Erythroblast (primary cell): ENCODE measurements around the gene HSH2D.
A peak's percentile ranks its signal among the peaks of the same experiment; 100 is the strongest.

Experiments used
- DNase-seq, 2 experiments: peaks; one replicate each; lab custom pipeline; 2025; lab: John Stamatoyannopoulos, UW
- GATA1 ChIP-seq: IDR thresholded peaks from 2 replicates; pipeline ENCODE4 v1.6.1; 2011; ENCODE audit warnings: low read depth, mild to moderate bottlenecking, control low read depth, low read length, moderate library complexity
- POLR2A ChIP-seq: IDR thresholded peaks from 2 replicates; pipeline ENCODE4 v1.6.1; 2011; ENCODE audit warnings: mild to moderate bottlenecking, low read length

Gene HSH2D

DNA sequence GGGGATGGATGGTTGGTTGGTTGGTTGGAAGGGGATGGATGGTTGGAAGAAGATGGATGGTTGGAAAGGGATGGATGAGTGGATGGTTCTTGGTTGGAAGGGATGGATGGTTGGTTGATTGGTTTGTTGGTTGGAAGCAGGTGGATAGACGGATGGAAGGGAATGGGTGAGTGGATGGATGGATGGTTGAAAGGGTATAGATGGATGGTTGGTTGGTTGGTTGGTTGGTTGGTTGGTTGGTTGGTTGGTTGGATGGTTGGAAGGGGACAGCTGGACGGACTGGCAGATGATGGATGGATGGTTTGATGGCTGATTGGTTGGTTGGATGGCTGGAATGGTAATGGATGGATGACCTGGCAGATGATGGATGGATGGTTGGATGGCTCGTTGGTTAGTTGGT, 11.8 kb upstream of the HSH2D start:
- TF ChIP-seq GATA1 (no peak), POLR2A (no peak)

DNA sequence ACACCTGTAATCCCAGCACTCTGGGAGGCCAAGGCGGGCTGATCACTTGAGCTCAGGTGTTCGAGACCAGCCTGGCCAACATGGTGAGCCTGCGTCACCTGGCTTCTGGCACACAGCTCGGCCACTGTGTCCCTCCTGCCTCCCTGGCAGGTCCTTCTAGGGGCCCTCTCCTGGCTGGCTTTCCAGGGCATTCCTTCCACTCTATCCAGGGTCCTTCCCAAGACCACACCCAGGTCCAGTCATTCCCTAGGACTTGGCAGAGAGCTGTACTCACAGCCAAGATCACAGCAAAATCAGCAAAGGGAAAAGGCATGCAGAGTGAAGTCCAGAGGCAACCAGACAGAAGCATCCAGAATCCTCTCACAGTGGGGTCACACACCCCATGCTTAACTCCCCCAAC, 9.7 kb upstream of the HSH2D start:
- DNase-seq: no peak
- TF ChIP-seq GATA1 (no peak), POLR2A (no peak)

More for the DNA sequence above, 11.8 kb upstream of the HSH2D start:
- DNase-seq: no peak

DNA sequence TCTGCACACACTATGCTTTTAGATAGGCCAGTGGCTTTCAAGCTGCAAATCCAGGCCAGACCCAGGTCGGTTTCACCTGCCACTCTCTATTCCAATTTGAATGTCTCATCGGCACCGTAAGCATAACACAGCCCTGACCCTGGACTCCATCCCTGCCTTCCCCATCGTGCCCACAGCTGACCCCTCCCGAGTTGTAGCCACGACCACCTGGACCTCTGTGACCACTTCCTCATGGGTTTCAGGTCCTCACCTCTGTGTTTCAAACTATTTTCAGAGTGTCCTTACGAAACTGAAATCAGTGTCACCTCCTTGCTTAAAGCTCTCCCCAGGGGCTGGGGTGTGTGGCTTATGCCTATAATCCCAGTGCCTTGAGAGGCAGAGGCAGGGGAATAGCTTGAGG, 9.0 kb upstream of the HSH2D start:
- TF ChIP-seq POLR2A (no peak), GATA1 (no peak)
- no peak for DNase-seq

DNA sequence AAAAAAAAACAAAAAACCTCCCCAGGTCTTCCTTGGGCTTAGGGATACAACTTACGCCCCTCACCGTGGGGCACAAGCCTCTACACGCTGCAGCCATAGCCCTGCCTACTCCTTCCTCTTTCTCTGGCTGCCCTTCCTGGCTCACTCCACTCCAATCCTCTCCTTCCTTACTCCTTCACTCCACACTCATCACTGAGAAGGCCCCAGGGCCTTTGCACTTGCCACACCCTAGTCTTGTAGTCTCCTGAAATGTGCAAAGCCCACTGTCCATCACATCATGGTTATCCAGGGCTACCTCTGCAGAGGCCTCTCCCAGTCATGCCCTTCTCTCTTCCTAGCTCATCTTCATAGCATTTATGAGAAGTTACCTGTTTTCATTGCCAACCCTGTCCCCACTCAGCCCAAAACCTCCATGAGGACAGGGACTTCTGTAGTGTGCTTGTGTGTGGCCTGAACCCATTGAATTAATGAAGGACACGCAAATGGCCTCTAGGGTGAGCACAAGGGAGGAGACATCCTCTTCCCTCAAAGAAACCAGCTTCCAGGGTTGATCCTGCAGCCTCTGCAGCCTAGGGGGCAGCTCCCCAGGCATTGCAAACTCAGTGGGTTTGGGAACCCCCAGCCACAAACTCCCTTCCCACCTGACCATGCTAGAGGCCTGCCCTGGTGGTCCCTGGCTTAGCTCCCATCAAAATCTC, 7.9 kb upstream of the HSH2D start:
- TF ChIP-seq POLR2A: no peak
- no peak for TF ChIP-seq GATA1
- no peak for DNase-seq

DNA sequence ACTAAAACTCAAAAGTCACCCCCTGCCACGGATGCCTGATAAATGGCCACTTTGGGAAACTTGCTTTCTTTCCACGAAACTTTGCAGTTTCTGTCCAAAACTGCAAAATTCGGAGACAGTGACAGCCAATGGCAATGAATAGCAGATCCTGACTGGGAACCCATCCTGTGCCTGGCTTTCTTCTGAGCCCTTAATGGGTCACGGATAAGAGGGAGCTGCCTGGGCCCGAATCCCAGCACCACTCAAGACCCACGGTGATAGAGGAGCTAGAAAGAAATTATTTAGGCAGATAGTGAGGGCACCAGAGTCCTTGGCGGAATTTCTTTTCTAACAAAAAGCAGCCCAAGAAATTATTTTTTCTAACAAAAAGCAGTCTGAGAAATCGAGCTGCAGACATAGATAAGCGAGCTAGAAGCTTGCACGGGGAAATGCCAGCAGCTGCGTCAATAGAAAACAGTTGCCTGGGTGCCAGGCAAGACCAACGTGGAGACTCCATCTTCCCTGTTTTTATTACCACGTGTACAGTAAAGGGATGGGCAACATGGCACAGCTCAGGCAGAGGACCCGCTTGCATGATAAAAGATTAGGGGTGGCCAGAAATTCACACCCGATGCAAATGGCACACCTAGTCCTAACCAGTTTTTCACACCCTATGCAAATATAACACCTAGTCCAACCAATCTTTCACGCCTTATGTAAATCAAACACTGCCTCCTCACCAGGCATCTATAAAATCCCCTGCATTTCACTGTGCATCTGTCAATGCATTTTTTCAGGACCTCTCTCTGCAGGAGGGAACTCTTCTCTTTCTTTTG, 7.1 kb upstream of the HSH2D start:
- DNase-seq: no peak
- TF ChIP-seq POLR2A: no peak
- no peak for TF ChIP-seq GATA1

DNA sequence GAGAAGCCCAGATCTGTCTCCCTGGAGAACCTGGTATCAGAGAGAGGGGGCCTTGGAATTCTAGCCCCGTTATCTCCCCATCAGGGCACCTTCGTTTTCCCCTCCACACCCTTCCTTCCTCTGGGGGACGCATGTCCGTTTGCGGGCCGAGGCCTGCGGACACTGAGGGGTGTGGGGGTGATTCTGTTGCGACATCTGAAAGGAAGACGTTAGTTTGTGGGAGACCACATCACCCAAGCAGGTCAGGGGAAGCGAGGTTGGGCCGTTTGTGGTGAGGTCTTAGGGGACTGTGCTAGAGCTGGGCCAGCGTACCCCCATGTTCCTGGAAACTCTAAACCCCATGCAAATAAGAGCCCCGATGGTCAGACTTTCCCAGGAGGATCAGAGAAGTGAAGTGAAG, 3.7 kb upstream of the HSH2D start:
- TF ChIP-seq POLR2A (no peak), GATA1 (no peak)
- DNase-seq: no peak

DNA sequence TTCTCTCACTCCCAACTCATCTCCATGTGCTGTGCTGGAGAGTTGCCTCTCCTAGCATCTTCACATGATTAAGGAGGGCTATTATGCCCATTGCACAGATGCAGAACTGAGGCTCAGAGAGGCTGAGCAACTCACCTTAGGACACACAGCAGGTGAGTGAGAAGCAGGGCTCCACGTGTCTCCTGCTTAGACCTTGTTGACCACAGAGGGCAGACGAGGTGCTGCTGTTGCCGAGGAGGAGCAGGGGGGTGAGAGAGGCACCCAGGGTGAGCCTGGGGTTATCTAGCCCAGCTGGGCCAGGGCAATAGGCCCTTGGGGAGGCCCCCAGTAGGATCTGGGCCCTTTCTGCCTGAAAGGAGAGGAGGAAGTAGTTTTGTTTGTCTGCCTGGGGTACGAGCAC, 2.4 kb upstream of the HSH2D start:
- TF ChIP-seq GATA1 (no peak), POLR2A (no peak)
- DNase-seq: peak; percentile 16 to 58

DNA sequence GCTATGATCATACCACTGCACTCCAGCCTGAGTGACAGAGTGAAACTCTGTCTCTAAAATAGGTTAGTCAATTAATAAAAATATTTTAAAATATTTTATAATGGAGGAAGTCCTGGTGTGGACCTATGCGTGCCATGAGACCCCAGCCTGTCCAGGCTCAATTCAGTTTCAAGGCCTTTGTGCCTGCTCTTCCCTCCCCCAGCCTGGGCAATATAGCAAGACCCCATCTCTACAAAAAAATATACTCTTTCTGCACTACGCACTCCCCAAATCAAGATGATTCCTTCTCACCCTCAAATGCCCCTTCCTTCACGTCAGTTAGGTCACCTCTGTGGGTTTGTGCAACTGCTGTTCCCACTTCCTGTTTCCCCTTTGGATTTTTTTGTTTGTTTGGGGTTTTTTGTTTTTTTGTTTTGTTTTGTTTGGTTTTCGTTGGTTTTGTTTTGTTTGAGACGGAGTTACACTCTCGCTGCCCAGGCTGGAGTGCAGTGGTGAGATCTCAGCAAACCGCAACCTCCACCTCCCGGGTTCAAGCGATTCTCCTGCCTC, 1.4 kb upstream of the HSH2D start:
- TF ChIP-seq GATA1 (no peak), POLR2A (no peak)
- no peak for DNase-seq

DNA sequence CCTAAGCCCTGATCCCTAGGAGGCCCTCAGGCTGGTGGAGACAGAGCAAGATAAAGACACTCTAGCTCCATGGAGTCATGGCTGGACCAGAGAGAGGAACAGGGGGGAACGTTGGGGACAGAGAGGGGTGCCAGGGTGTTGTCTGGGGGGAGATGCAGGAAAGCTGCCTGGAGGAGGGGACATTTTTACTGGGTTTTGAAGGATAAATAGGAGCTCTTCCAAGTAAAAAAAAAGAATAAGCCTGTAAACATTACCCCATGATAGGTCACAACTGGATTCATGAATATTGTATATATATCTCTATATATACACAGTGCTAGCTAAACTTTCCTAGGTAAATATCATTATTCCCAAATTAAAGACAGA, 714 bp downstream of the HSH2D start:
- no peak for DNase-seq
- TF ChIP-seq GATA1: no peak
- no peak for TF ChIP-seq POLR2A

DNA sequence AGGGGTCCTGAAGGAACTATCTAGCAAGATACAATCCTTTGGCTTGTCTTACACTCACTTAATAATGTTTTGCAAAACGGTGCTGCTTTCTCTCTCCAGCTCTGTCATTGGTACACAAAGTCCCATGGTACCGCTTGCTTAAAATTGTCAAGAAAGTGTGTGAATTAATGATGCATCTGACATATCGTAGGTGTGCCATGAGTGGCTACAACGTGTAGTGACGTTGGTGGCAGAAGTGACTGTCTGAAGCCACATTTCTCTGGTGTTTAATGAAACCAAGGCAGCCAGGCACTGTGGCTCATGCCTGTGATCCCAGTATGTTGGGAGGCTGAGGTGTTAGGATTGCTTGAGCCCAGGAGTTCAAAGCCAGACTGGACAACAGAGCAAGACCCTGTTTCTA, 2.6 kb downstream of the HSH2D start:
- DNase-seq: no peak
- TF ChIP-seq GATA1: no peak
- no peak for TF ChIP-seq POLR2A

DNA sequence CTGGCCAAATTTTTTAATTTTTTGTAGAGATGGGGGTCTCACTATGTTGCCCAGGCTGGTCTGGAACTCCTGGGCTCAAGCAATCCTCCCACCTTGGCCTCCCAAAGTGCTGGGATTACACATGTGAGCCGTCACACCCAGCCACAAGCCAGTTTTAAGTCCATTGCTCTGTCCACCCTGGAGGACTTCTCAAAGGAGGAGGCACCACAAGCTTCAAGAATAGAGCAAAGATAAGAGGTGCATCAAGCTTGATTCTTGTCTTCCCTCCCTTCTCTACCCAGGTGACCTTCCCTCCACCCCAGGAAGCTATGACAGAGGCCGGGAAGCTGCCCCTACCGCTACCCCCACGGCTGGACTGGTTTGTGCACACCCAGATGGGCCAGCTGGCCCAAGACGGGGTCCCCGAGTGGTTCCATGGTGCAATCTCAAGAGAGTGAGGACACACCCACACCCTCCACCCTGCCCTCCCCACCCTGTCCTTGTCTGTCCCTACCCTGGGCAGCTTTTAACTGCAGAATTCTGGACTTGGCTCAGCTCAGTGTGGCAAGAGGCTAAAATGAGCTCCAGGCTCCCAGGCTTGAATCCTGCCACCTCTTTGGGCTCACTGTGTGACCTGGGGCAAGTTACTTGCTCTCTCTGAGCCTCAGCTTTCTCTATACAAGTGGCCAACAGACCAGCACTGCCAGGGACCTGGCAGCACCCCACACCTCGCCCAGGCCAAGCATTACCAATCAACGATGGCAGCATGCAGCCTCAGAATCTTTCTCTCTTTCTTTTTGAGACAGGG, 5.2 kb downstream of the HSH2D start:
- TF ChIP-seq POLR2A (no peak), GATA1 (no peak)

DNA sequence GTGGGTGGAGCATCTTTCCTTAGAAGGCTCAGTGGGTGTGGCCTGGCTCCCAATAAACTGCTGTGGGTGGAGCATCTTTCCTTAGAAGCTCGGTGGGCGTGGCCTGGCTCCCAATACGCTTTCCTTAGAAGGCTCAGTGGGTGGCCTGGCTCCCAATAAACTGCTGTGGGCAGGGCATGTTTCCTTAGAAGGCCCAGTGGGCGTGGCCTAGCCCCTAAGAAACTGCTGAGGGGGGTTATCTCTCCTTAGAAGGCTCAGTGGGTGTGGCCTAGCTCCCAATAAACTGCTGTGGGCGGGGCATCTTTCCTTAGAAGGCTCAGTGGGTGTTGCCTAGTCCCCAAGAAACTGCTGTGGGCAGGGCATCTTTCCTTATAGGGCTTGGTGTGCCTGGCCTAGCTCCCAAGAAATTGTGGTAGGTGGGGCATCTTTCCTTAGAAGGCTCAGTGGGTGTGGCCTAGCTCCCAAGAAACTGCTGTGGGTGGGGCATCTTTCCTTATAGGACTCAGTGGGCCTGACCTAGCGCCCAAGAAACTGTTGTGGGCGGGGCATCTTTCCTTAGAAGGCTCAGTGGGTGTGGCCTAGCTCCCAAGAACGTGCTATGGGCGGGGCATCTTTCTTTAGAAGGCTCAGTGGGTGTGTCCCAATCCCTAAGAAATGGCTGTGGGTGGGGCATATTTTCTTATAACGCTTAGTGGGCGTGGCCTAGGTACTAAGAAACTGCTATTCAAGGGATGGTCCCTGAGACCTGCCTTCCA, 10.3 kb downstream of the HSH2D start:
- TF ChIP-seq POLR2A: no peak
- no peak for TF ChIP-seq GATA1
- peak; percentile 57 for DNase-seq

More for the DNA sequence above, 5.2 kb downstream of the HSH2D start:
- DNase-seq: no peak

DNA sequence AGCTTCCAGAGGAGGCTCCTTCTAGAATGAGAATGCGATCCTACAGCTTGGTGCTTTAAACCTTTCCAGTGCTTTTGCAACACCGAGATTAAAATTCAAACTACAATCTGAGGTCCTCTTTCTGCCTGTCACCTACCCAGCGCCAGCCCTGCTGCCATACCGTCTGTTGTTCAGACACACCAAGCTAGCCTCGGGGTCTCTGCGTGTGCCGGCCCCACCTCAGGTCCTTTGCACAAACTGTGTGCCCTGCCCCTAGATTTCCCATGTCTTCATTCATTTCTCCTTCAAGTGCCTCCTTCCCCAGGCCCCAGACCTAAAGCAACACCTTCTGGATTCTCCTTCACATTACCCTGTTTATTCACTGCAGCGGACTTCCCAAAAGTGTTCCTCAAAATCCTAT, 11.1 kb downstream of the HSH2D start:
- no peak for DNase-seq
- TF ChIP-seq POLR2A (no peak), GATA1 (no peak)

DNA sequence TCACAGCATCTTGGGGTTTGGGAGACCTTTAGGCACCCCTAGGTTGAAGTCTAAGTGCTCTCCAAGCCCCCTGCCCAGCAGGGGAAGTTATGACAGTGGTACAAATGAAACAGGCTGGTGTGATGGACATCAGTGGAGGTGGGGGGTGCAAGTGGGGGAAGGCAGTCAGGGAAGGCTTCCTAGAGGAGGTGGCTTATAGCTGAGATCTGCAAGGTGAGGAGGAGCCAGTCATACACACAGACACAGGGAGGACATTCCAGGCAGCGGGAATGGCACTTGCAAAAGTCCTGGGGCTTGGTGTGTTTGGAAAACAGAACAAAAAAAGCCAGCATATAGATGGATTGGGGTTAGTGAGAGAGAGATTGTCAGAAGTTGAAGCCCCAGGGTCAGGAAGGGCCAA, 11.6 kb downstream of the HSH2D start:
- no peak for DNase-seq
- no peak for TF ChIP-seq GATA1
- TF ChIP-seq POLR2A: no peak
